SU-DHL-6 (cell line): ENCODE data around the gene SDS.

ENCODE experiments used
- H2AFZ ChIP-seq: fragments of 200-600 bp; sonication (generic); 2 replicates; pipeline ENCODE4 v1.6.1; 2014; ENCODE audit warnings: low read depth, mild to moderate bottlenecking, moderate library complexity, mixed read lengths, antibody characterized with exemption, low read length; ENCODE audit not compliant: severe bottlenecking
- H3F3A ChIP-seq: fragments of 200-600 bp; shearing (Covaris generic); 2 replicates; pipeline ENCODE4 v1.6.0; 2016; ENCODE audit warnings: antibody characterized with exemption, mild to moderate bottlenecking; ENCODE audit not compliant: insufficient read depth
- H3K27ac ChIP-seq: fragments of 200-600 bp; sonication (generic); 2 replicates; pipeline ENCODE4 v1.5.1; 2016; ENCODE audit warnings: low read depth, mild to moderate bottlenecking, low read length, moderate library complexity, mixed read lengths
- H3K27me3 ChIP-seq: fragments of 200-600 bp; sonication (generic), shearing (Covaris generic); 2 replicates; pipeline ENCODE4 v1.6.0; 2014; ENCODE audit warnings: mild to moderate bottlenecking, low read length
- H3K36me3 ChIP-seq: fragments of 200-600 bp; sonication (generic); 2 replicates; pipeline ENCODE4 v1.6.1; 2014; ENCODE audit warnings: mild to moderate bottlenecking, low read length, mixed read lengths
- H3K4me2 ChIP-seq: fragments of 300-600, 200-600 bp; shearing (Covaris generic), sonication (generic); 2 replicates; pipeline ENCODE4 v1.6.0; 2014; ENCODE audit warnings: low read length, low read depth, mild to moderate bottlenecking; ENCODE audit not compliant: poor library complexity, severe bottlenecking
- H3K4me3 ChIP-seq: fragments of 200-600 bp; sonication (generic); 2 replicates; pipeline ENCODE4 v1.5.1; 2014; ENCODE audit warnings: antibody characterized with exemption, low read length, mild to moderate bottlenecking, mixed read lengths; ENCODE audit not compliant: insufficient read depth, poor library complexity, severe bottlenecking
- H3K79me2 ChIP-seq: fragments of 200-600 bp; sonication (generic); 2 replicates; pipeline ENCODE4 v1.6.1; 2014; ENCODE audit warnings: mild to moderate bottlenecking, low read length, moderate library complexity; ENCODE audit not compliant: insufficient read depth
- H3K9ac ChIP-seq: fragments of 200-600 bp; sonication (generic); 2 replicates; pipeline ENCODE4 v1.7.0; 2014; ENCODE audit warnings: mild to moderate bottlenecking, low read length
- H3K9me2 ChIP-seq: fragments of 200-600 bp; sonication (generic); replicated peaks from 2 replicates; pipeline ENCODE4 v1.6.1; 2014; ENCODE audit warnings: low read length; ENCODE audit not compliant: insufficient read depth
- H3K9me3 ChIP-seq: fragments of 200-600 bp; sonication (generic); 2 replicates; pipeline ENCODE4 v1.6.1; 2014; ENCODE audit warnings: low read length, mixed read lengths; ENCODE audit not compliant: insufficient read depth
- H4K20me1 ChIP-seq: fragments of 200-600 bp; sonication (generic); 2 replicates; pipeline ENCODE4 v1.6.1; 2014; ENCODE audit warnings: low read depth, mild to moderate bottlenecking, antibody characterized with exemption, low read length, moderate library complexity, mixed read lengths
- CTCF ChIP-seq: fragments of 200-600 bp; sonication (generic); IDR thresholded peaks from one replicate; pipeline ENCODE4 v1.5.1; 2017; ENCODE audit warnings: antibody characterized with exemption, mild to moderate bottlenecking, low read length, moderate library complexity; ENCODE audit not compliant: insufficient read depth, poor library complexity, severe bottlenecking
- EZH2phosphoT487 ChIP-seq: fragments of 200-600 bp; sonication (generic), shearing (Covaris generic); conservative IDR thresholded peaks from 2 replicates; pipeline ENCODE4 v1.6.1; 2018; ENCODE audit warnings: mild to moderate bottlenecking, antibody characterized with exemption, low read length, moderate library complexity, mixed read lengths

Gene SDS

GRCh38 chr12:113427882-113428281 is 24.2 kb upstream of the SDS start:
- Histone ChIP-seq H3K36me3 (no peaks in the 10 kb centered on the region), H3K79me2 (no peaks in the 10 kb centered on the region), H2AFZ (no peak overlapping the region), H3K9me2 (no peaks in the 10 kb centered on the region), H3F3A (no peaks in the 10 kb centered on the region), H3K4me3 (no peak overlapping the region), H3K4me2 (no peak overlapping the region), H3K27me3 (no peaks in the 10 kb centered on the region; the same call in 1 of the 2 replicates), H3K9ac (no peak overlapping the region), H4K20me1 (no peaks in the 10 kb centered on the region), H3K9me3 (no peaks in the 10 kb centered on the region), H3K27ac (no peak overlapping the region)
- TF ChIP-seq CTCF, result no peak
- TF ChIP-seq EZH2phosphoT487, result no peak

- Histone ChIP-seq H3K9me2 (no peaks in the 10 kb centered on the region), H4K20me1 (no peaks in the 10 kb centered on the region), H3K9me3 (no peaks in the 10 kb centered on the region), H3K79me2 (no peaks in the 10 kb centered on the region), H3K27ac (no peak overlapping the region), H3K4me3 (no peak overlapping the region), H3K4me2 (no peak overlapping the region), H2AFZ (no peak overlapping the region), H3F3A (no peaks in the 10 kb centered on the region), H3K9ac (no peak overlapping the region), H3K36me3 (no peaks in the 10 kb centered on the region), H3K27me3 (no peaks in the 10 kb centered on the region; the same call in 1 of the 2 replicates)
- no peak for TF ChIP-seq EZH2phosphoT487
Observed at GRCh38 chr12:113425960-113426453, 22.3 kb upstream of the SDS start.

- Histone ChIP-seq H3K27me3 (no peaks in the 10 kb centered on the region; the same call in 1 of the 2 replicates), H3F3A (no peaks in the 10 kb centered on the region), H3K27ac (no peak overlapping the region), H3K4me2 (no peak overlapping the region), H3K4me3 (no peak overlapping the region), H3K79me2 (no peaks in the 10 kb centered on the region), H3K9me3 (no peaks in the 10 kb centered on the region), H3K9me2 (no peaks in the 10 kb centered on the region), H2AFZ (no peak overlapping the region), H3K36me3 (no peaks in the 10 kb centered on the region), H4K20me1 (no peaks in the 10 kb centered on the region), H3K9ac (no peak overlapping the region)
- TF ChIP-seq EZH2phosphoT487, result no peak
- TF ChIP-seq CTCF, result peak; percentile 77
Observed at GRCh38 chr12:113424915-113425823, 21.5 kb upstream of the SDS start.

- Histone ChIP-seq H3K27me3 (no peaks in the 10 kb centered on the region; the same call in 1 of the 2 replicates), H3K4me2 (no peak overlapping the region), H3K79me2 (no peaks in the 10 kb centered on the region), H3K9me2 (no peaks in the 10 kb centered on the region), H3K36me3 (no peaks in the 10 kb centered on the region), H2AFZ (no peak overlapping the region), H3K9me3 (no peaks in the 10 kb centered on the region), H3K4me3 (no peak overlapping the region), H4K20me1 (no peaks in the 10 kb centered on the region), H3K9ac (no peak overlapping the region), H3K27ac (no peak overlapping the region), H3F3A (no peaks in the 10 kb centered on the region)
- no peak for TF ChIP-seq EZH2phosphoT487
- no peak for TF ChIP-seq CTCF
Observed at GRCh38 chr12:113424456-113424855, 20.8 kb upstream of the SDS start.
